Activated T-helper 9 cell treated with anti-CD3 and anti-CD28 coated beads, Interleukin-2, amount 50 U/mL, for 16 hours (primary cell): Measurements from ENCODE around the gene RDH12.
"Not testable (repeated sequence)": the region's sequence is repeated elsewhere in the genome, so short reads cannot be mapped to it uniquely, and the experiment has no call there.

Experiments used
- DNase-seq: peaks from one replicate; pipeline ENCODE4 v3.0.0-alpha.2; 2020; ENCODE audit warnings: low read depth

Gene RDH12

GRCh38 chr14:67705211-67705610 is 3.5 kb downstream of the RDH12 start:
- DNase-seq = no peak

DNA sequence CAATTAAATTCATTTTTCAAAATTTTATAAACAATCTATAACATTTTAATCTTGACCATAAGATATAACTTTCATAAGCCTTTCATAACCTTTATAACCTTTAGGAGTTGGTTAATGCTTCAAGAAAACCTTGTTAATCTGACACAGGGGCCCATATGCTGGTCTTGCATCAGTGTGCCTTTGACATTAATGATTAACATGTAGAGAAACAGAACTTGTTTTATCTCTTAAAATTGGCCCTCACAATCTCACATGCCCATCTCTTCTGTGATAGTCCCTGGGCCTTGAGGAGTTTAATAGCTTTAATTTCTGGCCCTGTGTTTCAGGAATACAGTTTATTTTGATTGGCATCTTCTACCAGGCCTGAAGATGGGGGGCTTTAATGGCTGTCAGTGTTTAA is 7.7 kb downstream of the RDH12 start:
- DNase-seq = not testable (repeated sequence)

DNA sequence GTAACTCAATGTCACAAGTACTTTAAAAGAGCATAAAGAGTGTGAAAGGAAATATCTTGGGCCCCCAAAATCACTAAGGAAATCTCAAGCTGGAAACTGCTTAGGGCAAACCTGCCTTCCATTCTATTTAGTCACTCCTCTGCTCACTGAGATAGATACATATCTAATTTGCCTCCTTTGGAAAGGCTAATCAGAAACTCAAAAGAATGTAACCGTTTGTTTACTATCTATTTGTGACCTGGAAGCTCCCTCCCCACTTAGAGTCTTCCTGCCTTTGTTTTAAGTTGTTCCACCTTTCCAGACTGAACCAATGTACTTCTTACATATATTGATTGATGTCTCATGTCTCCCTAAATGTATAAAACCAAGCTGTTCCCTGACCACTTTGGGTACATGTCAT is 8.1 kb downstream of the RDH12 start:
- DNase-seq = not testable (repeated sequence)

- no peak for DNase-seq
Observed at GRCh38 chr14:67710209-67710608, 8.5 kb downstream of the RDH12 start.

GRCh38 chr14:67717048-67717447 is 15.4 kb downstream of the RDH12 start:
- no peak for DNase-seq

DNA sequence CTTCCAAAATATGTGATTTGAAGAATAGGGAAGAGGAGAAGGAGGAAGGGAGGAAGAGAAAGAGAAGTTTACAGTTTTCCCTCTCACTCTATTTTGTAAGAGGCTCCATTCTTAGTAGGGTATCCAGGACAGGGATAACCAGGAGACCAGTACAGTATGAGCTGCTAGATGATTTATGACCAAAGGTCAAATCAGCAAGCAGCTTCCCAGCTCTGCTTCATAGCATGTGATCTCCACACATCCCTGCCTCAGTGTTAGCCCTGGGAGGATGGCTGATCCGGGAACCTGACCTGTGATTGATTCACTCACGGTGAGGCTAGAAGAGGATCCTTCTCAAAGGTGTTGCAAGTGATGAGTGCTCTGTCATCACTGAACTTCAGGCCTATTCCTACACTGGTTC is 16.6 kb downstream of the RDH12 start:
- no peak for DNase-seq

DNA sequence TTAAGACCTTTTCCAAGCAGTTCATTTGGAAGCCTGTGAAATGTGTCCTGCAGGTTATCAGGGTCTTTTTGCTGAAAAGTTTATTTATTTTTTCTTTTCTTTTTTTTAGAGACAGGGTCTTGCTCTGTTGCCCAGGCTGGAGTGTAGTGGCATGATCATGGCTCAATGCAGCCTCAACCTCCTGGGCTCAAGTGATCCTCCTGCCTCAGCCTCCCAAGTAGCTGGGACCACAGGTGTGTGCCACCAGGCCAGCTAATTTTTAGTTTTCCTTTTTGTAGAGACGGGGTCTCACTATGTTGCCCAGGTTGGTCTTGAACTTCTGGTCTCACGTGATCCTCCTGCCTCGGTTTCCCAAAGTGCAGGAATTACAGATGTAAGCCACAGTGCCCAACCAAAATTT is 17.7 kb downstream of the RDH12 start:
- DNase-seq = not testable (repeated sequence)

GRCh38 chr14:67719866-67720265 is 18.2 kb downstream of the RDH12 start:
- DNase-seq = no peak

DNA sequence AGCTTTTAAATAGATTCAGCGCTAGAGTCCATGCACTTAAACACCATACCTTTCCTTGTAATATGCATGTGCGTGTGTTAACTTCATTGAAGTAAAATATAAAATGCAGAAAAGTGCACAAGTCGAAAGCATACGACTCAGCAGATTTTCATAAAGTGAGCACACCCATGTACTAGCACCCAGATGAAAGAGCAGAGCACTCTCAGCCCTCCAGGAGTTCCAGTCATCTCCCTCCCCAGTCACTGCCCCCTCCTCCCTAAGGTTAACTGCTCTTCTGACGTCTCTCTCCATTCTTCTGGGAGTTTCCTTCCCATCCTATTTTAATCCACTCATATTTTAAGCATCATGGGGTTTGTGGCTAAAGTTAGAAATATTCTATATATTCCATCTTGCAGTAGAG is 20.2 kb downstream of the RDH12 start:
- DNase-seq = no peak

GRCh38 chr14:67722293-67722692 is 20.6 kb downstream of the RDH12 start:
- no peak for DNase-seq

GRCh38 chr14:67725171-67725570 is 23.5 kb downstream of the RDH12 start:
- DNase-seq = no peak

GRCh38 chr14:67727361-67727760 is 25.7 kb downstream of the RDH12 start:
- DNase-seq = no peak

DNA sequence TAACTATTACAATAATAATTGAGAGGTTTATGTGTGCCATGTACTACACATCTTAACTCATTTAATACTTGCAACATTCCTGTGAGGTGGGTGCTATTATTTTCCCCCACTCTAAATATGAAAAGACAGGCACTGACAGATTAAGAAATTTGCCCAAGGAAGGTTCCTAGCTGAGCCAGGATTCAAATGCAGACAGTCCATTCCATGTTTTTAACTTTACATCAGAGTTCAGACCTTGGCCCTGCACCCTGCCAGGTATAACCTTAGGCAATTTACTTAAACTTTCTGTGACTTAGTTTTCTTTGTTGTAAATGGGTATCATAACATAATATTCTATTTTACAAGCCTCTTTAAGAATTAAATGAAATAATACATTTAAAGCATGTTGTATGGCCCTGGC is 26.6 kb downstream of the RDH12 start:
- DNase-seq = no peak

GRCh38 chr14:67729072-67729885 is 27.6 kb downstream of the RDH12 start:
- DNase-seq = no peak

GRCh38 chr14:67733616-67734015 is 31.9 kb downstream of the RDH12 start:
- no peak for DNase-seq

GRCh38 chr14:67734675-67735074 is 33.0 kb downstream of the RDH12 start:
- DNase-seq = no peak

GRCh38 chr14:67735336-67736147 is 33.9 kb downstream of the RDH12 start:
- no peak for DNase-seq

DNA sequence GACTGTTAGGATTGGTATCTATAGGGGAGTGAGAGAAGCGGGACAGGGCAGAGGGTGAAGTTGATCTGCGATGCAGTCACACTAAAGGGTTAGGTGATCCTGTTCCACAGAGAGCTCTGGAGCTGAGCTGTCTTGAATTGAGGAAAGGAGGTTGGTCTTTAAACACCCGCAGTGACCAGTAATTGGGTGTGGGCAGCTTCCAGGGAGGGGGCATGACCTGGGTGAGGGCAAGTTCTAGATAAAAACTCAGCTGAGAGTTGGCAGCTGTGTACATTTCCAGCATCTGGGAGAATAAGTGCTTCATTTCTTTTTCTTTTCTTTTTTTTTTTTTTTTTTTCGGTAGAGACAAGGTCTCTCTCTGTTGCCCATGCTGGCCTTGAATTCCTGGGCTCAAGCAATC is 35.1 kb downstream of the RDH12 start:
- DNase-seq = no peak

DNA sequence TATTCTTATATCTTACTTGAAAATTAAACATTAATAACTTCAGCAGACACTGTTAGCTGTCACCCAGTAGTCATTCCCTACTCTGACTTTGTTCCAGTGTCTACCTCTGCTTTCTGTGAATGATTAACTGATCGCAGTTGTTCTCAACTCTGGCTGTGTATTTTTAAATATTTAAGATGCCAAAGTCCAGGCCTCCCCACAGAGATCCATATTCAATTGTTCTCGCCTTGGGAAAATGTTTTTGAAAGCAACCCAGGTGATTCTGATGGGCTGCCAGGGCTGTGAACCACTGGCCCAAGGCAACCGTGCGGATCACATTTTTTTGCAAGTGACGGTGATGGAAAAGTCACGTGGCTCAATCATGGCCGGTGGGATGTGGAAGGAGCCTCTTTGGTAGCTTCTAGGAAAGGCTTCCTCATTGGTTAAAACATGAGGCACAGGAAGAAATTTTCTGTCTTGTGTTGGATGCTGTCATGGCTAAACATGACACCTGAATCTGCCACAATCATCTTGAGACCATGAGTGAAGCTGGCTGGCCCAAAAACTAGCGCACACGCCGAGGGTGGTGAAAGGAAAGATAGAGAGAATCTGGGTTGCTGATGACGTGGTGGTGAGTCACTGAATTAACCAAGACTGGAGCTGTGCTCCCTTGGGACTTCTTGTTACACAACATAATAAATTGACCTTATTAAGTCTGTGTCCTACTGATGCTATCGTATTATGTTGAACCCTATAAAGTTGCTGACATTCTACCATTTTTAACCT is 37.2 kb downstream of the RDH12 start:
- DNase-seq = peak; percentile 6

DNA sequence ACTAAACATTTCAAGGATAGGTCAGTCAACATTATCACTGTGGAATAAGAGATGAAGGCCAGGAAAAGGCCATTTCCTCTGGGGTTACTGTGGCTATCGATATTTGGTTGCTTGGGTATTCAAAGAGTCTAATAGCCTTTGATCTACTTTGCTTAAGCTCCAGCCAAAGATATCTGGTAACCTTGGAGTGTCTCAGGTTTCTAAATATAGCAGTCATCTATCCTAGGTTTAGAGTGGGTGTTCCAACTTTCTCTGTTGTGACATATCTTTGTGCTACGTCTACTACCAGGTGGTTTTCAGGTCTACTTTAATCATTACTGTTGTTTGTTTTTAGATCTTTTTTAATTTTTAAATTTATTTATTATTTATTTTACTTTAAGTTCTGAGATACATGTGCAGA is 42.4 kb downstream of the RDH12 start:
- DNase-seq = no peak

DNA sequence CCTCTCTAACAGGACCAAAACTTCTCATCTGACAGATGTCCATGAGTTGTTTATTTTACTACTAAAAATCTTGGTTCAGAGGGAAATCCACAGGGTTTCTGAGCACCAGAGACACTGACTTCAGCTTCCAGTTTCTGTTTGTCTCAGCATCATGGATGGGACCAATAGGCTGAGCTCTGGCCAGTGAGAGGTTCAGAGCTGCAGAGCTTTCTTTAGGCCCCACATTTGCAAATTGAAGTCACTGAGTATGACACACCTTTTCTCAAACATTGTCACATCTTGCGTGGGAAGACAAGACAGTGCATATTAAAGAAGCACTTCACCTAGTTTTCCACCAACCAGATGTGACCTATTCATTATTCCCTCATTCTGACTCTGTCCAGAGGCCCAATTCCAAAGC is 45.2 kb downstream of the RDH12 start:
- DNase-seq = no peak

DNA sequence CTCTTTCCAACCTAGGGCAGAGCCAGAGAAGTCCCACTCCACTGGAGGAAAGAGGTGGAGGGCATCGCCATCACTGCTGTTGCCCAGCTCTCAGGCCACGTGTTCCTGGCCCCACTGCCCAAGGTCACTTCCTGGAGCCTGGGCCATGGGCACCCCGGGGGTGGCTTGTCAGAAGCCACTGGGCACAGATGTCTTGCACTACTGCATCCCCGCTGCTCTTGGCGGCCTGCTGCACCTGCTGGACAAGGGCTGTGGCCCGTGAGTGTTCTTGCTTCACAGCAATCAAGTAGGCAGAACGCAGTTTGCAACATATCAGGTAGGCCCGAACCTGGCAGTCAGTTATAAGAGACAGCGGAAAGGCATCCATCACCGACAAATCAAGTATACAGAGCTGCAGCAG is 46.6 kb downstream of the RDH12 start:
- no peak for DNase-seq
